ENCODE results near the gene MESD.

GRCh38 chr15:81026836-81027599, 37.4 kb upstream of the MESD start:
- TF ChIP-seq POLR2A (IDR thresholded peaks at IDR 0.05) (no peak), CTCF (IDR thresholded peaks at IDR 0.05) (no peak)
